Eye (tissue), 1 donor: ENCODE data around the gene NME3.
A peak's percentile ranks its signal among the peaks of the same experiment; 100 is the strongest.

Experiments used
- DNase-seq: peaks from one replicate; pipeline ENCODE4 v3.0.0-alpha.2; 2015

NME3 gene

GRCh38 chr16:1779741-1780676 lies 8.7 kb upstream of the NME3 start:
- DNase-seq, result no peak

GRCh38 chr16:1779234-1779701 lies 7.9 kb upstream of the NME3 start:
- DNase-seq, result no peak

GRCh38 chr16:1778200-1779179 lies 7.1 kb upstream of the NME3 start:
- no peak for DNase-seq

GRCh38 chr16:1777375-1778199 lies 6.2 kb upstream of the NME3 start:
- DNase-seq, result no peak

GRCh38 chr16:1776991-1777374 lies 5.6 kb upstream of the NME3 start:
- DNase-seq, result no peak

DNA sequence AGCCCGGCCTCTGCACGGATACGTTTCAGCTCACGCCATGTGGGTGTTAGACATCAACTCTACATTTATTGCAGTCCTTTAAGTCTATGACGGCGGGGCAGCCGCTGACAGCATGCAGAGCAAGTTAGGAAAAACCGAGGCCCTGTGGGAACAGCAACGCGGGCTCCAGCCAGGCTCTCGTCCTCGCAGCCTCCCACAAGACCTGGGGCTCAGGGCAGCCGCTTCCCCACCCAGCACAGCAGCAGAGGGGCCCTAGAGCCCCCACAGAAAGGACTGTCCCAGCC lies 5.3 kb upstream of the NME3 start:
- DNase-seq, result no peak

- DNase-seq, result no peak
Observed at GRCh38 chr16:1775846-1776671, 4.7 kb upstream of the NME3 start.

- DNase-seq, result no peak
Observed at GRCh38 chr16:1775006-1775845, 3.9 kb upstream of the NME3 start.

DNA sequence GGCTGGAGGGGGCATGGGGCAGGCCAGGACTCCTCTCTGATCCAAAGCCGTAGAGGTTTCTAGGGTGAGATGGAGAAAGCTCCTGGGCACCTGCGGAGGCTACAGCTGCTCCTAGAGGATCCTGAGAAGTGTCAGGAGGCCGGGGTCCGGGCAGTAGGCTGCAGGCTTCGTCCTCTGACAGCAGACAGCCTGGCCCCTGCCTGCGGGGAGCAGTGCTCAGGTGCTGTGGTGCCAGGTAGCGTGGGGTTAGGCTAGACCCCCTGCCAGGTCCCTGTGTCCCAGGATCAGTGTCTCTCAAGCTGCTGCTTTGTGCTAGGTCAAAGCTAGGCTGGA lies 3.1 kb upstream of the NME3 start:
- no peak for DNase-seq

- no peak for DNase-seq
Observed at GRCh38 chr16:1773703-1774447, 2.5 kb upstream of the NME3 start.

DNA sequence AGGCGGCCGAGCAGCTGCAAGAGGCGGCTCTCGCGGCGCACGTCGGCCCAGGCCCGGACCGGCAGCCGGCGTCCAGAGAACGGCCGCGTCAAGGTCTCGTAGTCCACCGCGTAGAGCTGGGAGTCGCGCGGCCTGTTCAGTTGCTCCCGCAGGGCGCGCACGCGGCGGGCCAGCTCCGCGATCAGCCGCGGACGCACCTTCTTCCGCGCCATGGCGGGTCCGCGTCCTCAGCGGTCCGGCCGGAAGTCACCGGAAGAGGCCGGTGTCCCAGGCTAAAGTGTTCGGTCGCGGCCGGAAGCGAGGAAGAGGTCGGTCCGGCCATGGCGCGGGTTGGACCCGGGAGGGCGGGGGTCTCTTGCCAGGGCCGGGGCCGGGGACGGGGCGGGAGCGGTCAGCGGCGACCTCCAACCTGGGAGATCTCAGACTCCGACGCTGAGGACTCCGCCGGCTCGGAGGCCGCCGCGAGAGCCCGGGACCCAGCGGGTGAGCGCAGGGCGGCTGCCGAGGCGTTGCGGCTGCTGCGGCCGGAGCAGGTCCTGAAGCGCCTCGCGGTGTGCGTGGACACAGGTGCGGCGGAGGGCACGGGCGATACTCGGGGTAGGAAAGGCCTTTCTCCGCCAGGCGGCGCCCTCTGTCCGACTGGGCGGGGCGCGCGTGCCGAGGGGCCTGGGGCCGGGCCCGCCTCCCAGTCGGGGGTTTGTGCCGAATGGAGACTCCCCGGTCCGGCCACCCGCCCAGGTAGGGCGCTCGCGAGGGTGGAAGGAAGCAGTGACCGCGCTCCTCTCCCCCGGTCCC lies 1.8 kb upstream of the NME3 start, which contains the start of gene MRPS34:
Gene MRPS34 (minus strand): TSS at position 227 of the 795 bp plus-strand sequence. CDS start 15 bp downstream, at position 212.
- DNase-seq, result peak; percentile 95

DNA sequence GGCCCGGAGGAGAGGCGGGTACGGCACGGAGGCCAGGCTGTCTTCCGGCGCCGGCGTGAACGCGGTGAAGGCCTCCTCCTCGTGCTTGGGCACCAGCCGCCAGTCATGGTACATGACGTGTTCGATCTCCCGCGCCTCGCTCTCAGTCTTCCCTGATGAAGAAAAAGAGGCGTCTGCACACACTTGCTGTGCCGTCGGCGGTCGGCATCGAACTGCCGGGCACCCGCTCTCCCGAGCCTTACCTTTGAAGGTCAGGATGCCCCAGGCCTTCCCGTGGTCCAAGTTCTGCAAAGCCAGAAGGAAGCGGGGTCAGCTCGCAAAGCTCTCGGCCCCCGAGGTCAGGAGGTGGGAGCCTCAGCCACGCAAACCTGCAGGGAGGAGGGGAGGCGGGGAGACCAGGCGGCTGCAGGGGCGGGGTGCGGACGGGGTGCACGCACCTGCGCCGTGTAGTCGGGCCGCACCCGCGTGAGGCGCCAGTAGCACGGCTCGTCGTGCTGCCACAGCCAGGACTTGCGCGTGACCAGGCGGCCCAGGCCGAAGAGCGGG lies 1.1 kb upstream of the NME3 start, which contains the start of gene EME2:
Gene EME2 (plus strand): TSS at position 449 of the 546 bp plus-strand sequence. CDS start 418 bp downstream, outside the sequence.
- peak; percentile 46 for DNase-seq

- peak; percentile 43 for DNase-seq
Observed at GRCh38 chr16:1771864-1772361, 570 bp upstream of the NME3 start.

DNA sequence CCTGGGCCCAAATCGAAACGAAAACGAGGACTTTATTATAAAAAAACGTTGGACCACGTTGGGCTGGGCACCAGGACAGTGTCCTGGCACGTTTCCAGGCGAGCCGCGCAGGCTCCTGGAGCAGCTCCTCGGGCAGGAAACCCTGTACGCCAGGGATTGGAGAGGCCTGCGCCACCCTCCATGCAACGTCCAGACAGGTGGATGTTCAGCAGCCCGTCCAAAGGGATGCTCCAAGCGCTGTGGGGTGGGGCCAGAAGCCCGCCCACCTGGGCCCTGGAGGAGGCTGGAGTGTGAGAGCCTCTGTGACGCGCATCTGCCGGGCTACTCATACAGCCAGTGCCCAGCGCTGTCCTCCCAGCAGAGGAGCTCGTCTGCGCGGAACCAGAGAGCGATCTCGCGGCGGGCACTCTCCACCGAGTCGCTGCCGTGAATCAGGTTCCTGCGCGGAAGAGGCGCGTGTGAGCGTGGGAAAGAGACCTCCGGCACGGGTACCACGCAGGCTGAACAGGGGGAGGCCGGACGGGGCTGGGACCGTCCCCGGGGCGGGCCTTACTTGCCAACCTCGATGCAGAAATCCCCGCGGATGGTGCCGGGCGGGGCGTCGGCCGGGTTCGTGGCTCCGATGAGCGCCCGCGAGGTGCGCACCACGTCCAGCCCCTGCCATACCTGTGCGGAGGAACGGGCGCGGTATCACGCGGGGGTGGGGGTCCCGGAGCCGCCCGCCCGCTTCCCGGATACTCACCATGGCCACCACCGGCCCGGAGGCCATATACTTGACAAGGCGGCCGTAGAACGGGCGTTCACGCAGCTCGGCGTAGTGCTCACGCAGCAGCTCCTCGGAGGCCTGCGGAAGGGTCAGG lies 785 bp downstream of the NME3 start:
- DNase-seq, result peak; percentile 56

- no peak for DNase-seq
Observed at GRCh38 chr16:1769402-1770300, 1.7 kb downstream of the NME3 start.

DNA sequence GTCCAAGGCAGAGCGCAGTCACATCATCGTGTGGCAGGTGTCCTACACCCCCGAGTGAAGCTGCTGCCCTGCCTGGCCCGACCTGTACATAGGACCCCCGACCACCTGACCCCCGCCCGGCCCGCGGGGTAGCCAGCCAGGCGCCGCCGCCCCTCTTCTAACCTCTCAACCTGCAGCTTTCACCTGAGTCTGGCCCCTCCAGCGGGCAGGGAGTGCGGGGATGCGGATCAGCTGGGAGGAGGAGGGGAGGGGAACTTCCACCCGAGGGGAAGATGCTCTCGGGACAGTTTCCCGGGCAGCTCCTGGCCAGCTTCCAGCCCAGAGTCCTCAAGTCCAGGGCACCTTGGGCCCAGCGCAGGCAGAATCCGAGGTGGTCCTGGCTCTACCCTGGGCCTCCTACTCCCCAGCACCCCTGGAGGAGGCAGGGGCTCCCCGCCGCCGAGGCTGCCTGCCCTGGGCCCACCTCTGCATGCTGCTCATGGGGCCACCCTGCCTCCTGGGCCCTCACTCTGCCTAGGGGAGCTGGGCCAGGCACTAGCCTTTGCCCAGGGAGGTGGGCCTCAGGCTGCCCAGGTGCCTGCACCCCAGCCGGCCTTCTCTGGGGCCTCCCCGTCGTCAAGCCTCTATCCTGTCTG lies 2.5 kb downstream of the NME3 start:
- DNase-seq, result no peak
